Mesenchymal stem cell (in vitro differentiated cells and primary cell): Measurements from ENCODE around the gene ZBTB8OS.
A peak's percentile ranks its signal among the peaks of the same experiment; 100 is the strongest.

ENCODE experiments used
- DNase-seq: peaks from one replicate; pipeline ENCODE4 v3.0.0-alpha.2; 2013
- H2AFZ ChIP-seq: one replicate; pipeline ENCODE4 v1.6.1; 2013; ENCODE audit warnings: low read depth, mild to moderate bottlenecking, control low read depth, inconsistent platforms, low read length, moderate library complexity
- H2AK5ac ChIP-seq: 2 replicates; pipeline ENCODE4 v1.6.1; 2013; ENCODE audit warnings: low read length, moderate library complexity, mild to moderate bottlenecking, inconsistent platforms; ENCODE audit not compliant: severe bottlenecking
- H2BK120ac ChIP-seq: one replicate; pipeline ENCODE4 v1.6.1; 2013; ENCODE audit warnings: low read depth, mild to moderate bottlenecking, inconsistent platforms, low read length, moderate library complexity
- H2BK12ac ChIP-seq, 2 experiments: one replicate each; pipeline ENCODE4 v1.6.1; 2013; ENCODE audit warnings: inconsistent platforms in 2 of 2, low read length in 2 of 2, mild to moderate bottlenecking in 2 of 2, moderate library complexity in 2 of 2, control low read depth in 1 of 2
- H2BK15ac ChIP-seq: one replicate; pipeline ENCODE4 v1.6.1; 2013; ENCODE audit warnings: mild to moderate bottlenecking, low read depth, inconsistent platforms; ENCODE audit not compliant: poor library complexity, severe bottlenecking
- H2BK5ac ChIP-seq: 2 replicates; pipeline ENCODE4 v1.6.1; 2013; ENCODE audit warnings: low read depth, mild to moderate bottlenecking, low read length, control low read depth, inconsistent platforms; ENCODE audit not compliant: poor library complexity, severe bottlenecking
- H3K14ac ChIP-seq, 2 experiments: one replicate each; pipeline ENCODE4 v1.6.1; 2013; ENCODE audit warnings: inconsistent platforms in 2 of 2, low read length in 2 of 2, control low read depth in 1 of 2, mild to moderate bottlenecking in 1 of 2, moderate library complexity in 1 of 2
- H3K18ac ChIP-seq, 2 experiments: one replicate each; pipeline ENCODE4 v1.6.1; 2013; ENCODE audit warnings: inconsistent platforms in 2 of 2, low read length in 2 of 2, control low read depth in 1 of 2, low read depth in 1 of 2, mild to moderate bottlenecking in 1 of 2
- H3K23ac ChIP-seq, 2 experiments: one replicate each; pipeline ENCODE4 v1.6.1; 2013; ENCODE audit warnings: inconsistent platforms in 2 of 2, low read length in 2 of 2, mild to moderate bottlenecking in 2 of 2, moderate library complexity in 2 of 2, control low read depth in 1 of 2
- H3K27ac ChIP-seq: 2 replicates; pipeline ENCODE4 v1.5.1; 2013; ENCODE audit warnings: mild to moderate bottlenecking, moderate library complexity, low read length, control low read depth, inconsistent platforms; ENCODE audit not compliant: poor library complexity, severe bottlenecking
- H3K27me3 ChIP-seq, 2 experiments: 2 replicates each; pipeline versions ENCODE4 v1.6.1 to v1.7.0; 2013; ENCODE audit warnings: low read length in 2 of 2, mild to moderate bottlenecking in 2 of 2, moderate library complexity in 2 of 2, control low read depth in 1 of 2, inconsistent platforms in 1 of 2; ENCODE audit not compliant: control insufficient read depth in 1 of 2, insufficient read depth in 1 of 2
- H3K36me3 ChIP-seq, 2 experiments: 2 replicates each; pipeline versions ENCODE4 v1.6.1 to v1.7.0; 2013; ENCODE audit warnings: low read length in 2 of 2, control low read depth in 1 of 2, inconsistent platforms in 1 of 2, low read depth in 1 of 2, mild to moderate bottlenecking in 1 of 2; ENCODE audit not compliant: insufficient read depth in 2 of 2, control insufficient read depth in 1 of 2
- H3K4ac ChIP-seq, 2 experiments: one replicate each; pipeline ENCODE4 v1.6.1; 2013; ENCODE audit warnings: inconsistent platforms in 2 of 2, low read length in 2 of 2, mild to moderate bottlenecking in 2 of 2, moderate library complexity in 2 of 2, control low read depth in 1 of 2, low read depth in 1 of 2
- H3K4me1 ChIP-seq: 2 replicates; pipeline ENCODE4 v1.6.1; 2013; ENCODE audit warnings: low read depth, low read length, control low read depth; ENCODE audit not compliant: control insufficient read depth, insufficient read depth
- H3K4me2 ChIP-seq: 2 replicates; pipeline ENCODE4 v1.6.1; 2013; ENCODE audit warnings: low read length, mild to moderate bottlenecking, inconsistent platforms; ENCODE audit not compliant: poor library complexity, severe bottlenecking
- H3K4me3 ChIP-seq, 2 experiments: 2 replicates each; pipeline versions ENCODE4 v1.5.1 to v1.7.0; 2013; ENCODE audit warnings: low read length in 2 of 2, mild to moderate bottlenecking in 2 of 2, control low read depth in 1 of 2, low read depth in 1 of 2; ENCODE audit not compliant: insufficient read depth in 1 of 2
- H3K79me1 ChIP-seq: replicated peaks from 2 replicates; pipeline ENCODE4 v1.6.1; 2013; ENCODE audit warnings: mild to moderate bottlenecking, control low read depth, low read length, inconsistent platforms; ENCODE audit not compliant: poor library complexity, severe bottlenecking
- H3K9ac ChIP-seq: 2 replicates; pipeline ENCODE4 v1.7.0; 2013; ENCODE audit warnings: mild to moderate bottlenecking, low read length, moderate library complexity
- H3K9me3 ChIP-seq: 2 replicates; pipeline ENCODE4 v1.7.0; 2013; ENCODE audit warnings: mild to moderate bottlenecking, low read length; ENCODE audit not compliant: control insufficient read depth
- H4K8ac ChIP-seq: one replicate; pipeline ENCODE4 v1.6.1; 2013; ENCODE audit warnings: inconsistent platforms, mild to moderate bottlenecking, low read length, moderate library complexity
- H4K91ac ChIP-seq: one replicate; pipeline ENCODE4 v1.6.1; 2013; ENCODE audit warnings: mild to moderate bottlenecking, low read length, inconsistent platforms
- WGBS: methylation state at CpG from one replicate; pipeline ENCODE4 v1.1.7; 2013; ENCODE audit warnings: mixed read lengths; 5-methylcytosine and 5-hydroxymethylcytosine counted together

Gene ZBTB8OS

GRCh38 chr1:32613472-32613871 lies 36.9 kb downstream of the ZBTB8OS start:
- no peak overlapping the region for H2BK5ac ChIP-seq
- DNase-seq = no peak
- no peak overlapping the region for H3K4me3 ChIP-seq
- H3K4me2 ChIP-seq = no peak overlapping the region
- no peak overlapping the region for H4K8ac ChIP-seq
- no peaks in the 10 kb centered on the region for H3K36me3 ChIP-seq
- H2AK5ac ChIP-seq = no peak overlapping the region
- H2AFZ ChIP-seq = no peak overlapping the region
- WGBS = 99% methylated on average over 5 of the region's 5 CpGs
- no peak overlapping the region for H4K91ac ChIP-seq
- H3K4ac ChIP-seq = no peak overlapping the region
- H3K14ac ChIP-seq = no peak overlapping the region
- H3K18ac ChIP-seq = no peak overlapping the region
- H3K27me3 ChIP-seq = no peaks in the 10 kb centered on the region
- no peak overlapping the region for H3K9ac ChIP-seq
- H3K79me1 ChIP-seq = peaks cover 3% of the 10 kb centered on the region
- no peak overlapping the region for H3K27ac ChIP-seq
- H2BK15ac ChIP-seq = no peak overlapping the region
- peaks cover 4% of the 10 kb centered on the region for H3K4me1 ChIP-seq
- no peaks in the 10 kb centered on the region for H3K9me3 ChIP-seq
- no peak overlapping the region for H2BK12ac ChIP-seq
- no peak overlapping the region for H2BK120ac ChIP-seq
- no peak overlapping the region for H3K23ac ChIP-seq

DNA sequence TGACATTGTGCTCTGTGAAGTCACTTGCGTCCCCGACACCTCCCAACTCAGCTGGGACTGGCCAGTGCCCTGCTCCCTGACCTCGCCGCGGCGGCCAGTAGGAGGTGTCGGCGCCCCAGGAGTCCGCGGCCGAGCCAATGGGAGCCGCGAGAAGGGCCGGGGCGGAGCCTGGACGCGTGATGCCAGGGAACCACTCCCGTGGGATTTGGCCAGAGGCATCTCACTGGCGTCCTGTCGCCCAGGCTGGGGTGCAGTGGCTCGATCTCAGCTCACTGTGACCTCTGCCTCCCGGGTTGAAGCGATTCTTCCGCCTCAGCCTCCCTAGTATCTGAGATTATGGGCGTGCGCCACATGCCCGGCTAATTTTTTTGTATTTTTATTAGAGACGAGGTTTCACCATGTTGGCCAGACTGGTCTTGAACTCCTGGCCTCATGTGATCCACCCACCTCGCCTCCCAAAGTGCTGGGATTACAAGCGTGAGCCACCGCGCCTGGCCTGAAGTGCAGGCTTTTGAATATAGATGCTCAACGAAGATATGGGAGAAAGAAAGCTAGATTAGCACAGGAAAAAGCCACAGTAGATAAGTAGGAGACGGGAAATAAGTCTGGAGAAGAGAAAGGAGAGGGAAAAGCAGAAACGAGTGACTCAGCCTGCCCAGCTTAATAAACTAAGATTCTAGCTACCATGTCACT lies 38.0 kb downstream of the ZBTB8OS start:
- peak overlapping the region; percentile 73 for H3K9ac ChIP-seq
- no peak overlapping the region for H2BK5ac ChIP-seq
- H2AFZ ChIP-seq = peak overlapping the region; percentile 91
- peaks cover 0 to 2% of the 10 kb centered on the region in 2 experiments for H3K36me3 ChIP-seq
- H3K4me1 ChIP-seq = peaks cover 4% of the 10 kb centered on the region
- peaks cover 3% of the 10 kb centered on the region for H3K79me1 ChIP-seq
- H3K18ac ChIP-seq = peak overlapping the region in 1 of 2 experiments; percentile 73
- WGBS = 15% methylated on average over 35 of the region's 35 CpGs
- peak overlapping the region; percentile 56 for H3K4me2 ChIP-seq
- H3K4ac ChIP-seq = no peak overlapping the region
- H3K14ac ChIP-seq = no peak overlapping the region
- no peak overlapping the region for H2AK5ac ChIP-seq
- no peak overlapping the region for H2BK15ac ChIP-seq
- H3K9me3 ChIP-seq = no peaks in the 10 kb centered on the region
- H2BK12ac ChIP-seq = no peak overlapping the region
- H3K27me3 ChIP-seq = no peaks in the 10 kb centered on the region
- peak overlapping the region; percentile 18 to 83 for H3K4me3 ChIP-seq
- H3K27ac ChIP-seq = no peak overlapping the region
- peak; percentile 80 for DNase-seq
- no peak overlapping the region for H4K91ac ChIP-seq
- peak overlapping the region; percentile 93 for H4K8ac ChIP-seq
- H3K23ac ChIP-seq = no peak overlapping the region
- no peak overlapping the region for H2BK120ac ChIP-seq

GRCh38 chr1:32611859-32612188 lies 38.5 kb downstream of the ZBTB8OS start:
- no peak overlapping the region for H3K4ac ChIP-seq
- no peaks in the 10 kb centered on the region for H3K9me3 ChIP-seq
- no peak for DNase-seq
- no peak overlapping the region for H2BK12ac ChIP-seq
- peaks cover 3% of the 10 kb centered on the region for H3K79me1 ChIP-seq
- peak overlapping the region; percentile 73 for H3K9ac ChIP-seq
- no peak overlapping the region for H3K23ac ChIP-seq
- peaks cover 4% of the 10 kb centered on the region for H3K4me1 ChIP-seq
- H2BK5ac ChIP-seq = no peak overlapping the region
- no peak overlapping the region for H2BK15ac ChIP-seq
- peak overlapping the region; percentile 91 for H2AFZ ChIP-seq
- peak overlapping the region; percentile 18 to 83 for H3K4me3 ChIP-seq
- peak overlapping the region in 1 of 2 experiments; percentile 73 for H3K18ac ChIP-seq
- no peaks in the 10 kb centered on the region for H3K27me3 ChIP-seq
- H4K91ac ChIP-seq = no peak overlapping the region
- no peak overlapping the region for H2BK120ac ChIP-seq
- H3K14ac ChIP-seq = no peak overlapping the region
- H3K27ac ChIP-seq = no peak overlapping the region
- peak overlapping the region; percentile 56 for H3K4me2 ChIP-seq
- peaks cover 0 to 7% of the 10 kb centered on the region in 2 experiments for H3K36me3 ChIP-seq
- no peak overlapping the region for H2AK5ac ChIP-seq
- H4K8ac ChIP-seq = no peak overlapping the region
- 26% methylated on average over 9 of the region's 12 CpGs for WGBS

DNA sequence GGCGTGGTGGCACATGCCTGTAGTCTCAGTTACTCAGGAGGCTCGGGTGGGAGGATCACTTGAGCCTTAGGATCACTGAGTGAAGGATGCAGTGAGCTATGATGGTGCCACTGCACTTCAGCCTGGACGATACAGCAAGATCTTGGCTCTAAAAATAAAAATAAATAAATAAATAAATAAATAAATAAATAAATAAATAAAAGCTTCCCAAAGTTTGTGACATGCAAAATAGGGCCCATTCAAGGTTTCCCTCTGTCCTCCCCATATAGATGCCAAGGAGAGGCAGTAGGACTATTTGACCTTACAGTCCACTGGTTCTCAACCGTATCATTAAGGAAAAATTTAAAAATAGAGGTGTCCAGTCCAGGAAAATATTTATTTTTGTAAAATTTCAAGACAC lies 41.2 kb downstream of the ZBTB8OS start:
- H4K8ac ChIP-seq = no peak overlapping the region
- no peak overlapping the region for H2BK12ac ChIP-seq
- H3K4me3 ChIP-seq = no peak overlapping the region
- no peak for DNase-seq
- H3K4me2 ChIP-seq = no peak overlapping the region
- no peaks in the 10 kb centered on the region for H3K27me3 ChIP-seq
- WGBS = 93% methylated on average over 2 of the region's 4 CpGs
- H3K27ac ChIP-seq = no peak overlapping the region
- no peaks in the 10 kb centered on the region for H3K79me1 ChIP-seq
- H3K9me3 ChIP-seq = no peaks in the 10 kb centered on the region
- H2AFZ ChIP-seq = no peak overlapping the region
- H2BK120ac ChIP-seq = no peak overlapping the region
- no peak overlapping the region for H3K18ac ChIP-seq
- peaks cover 4% of the 10 kb centered on the region for H3K4me1 ChIP-seq
- H4K91ac ChIP-seq = no peak overlapping the region
- no peak overlapping the region for H2AK5ac ChIP-seq
- peaks cover 7 to 17% of the 10 kb centered on the region in 2 experiments for H3K36me3 ChIP-seq
- H3K23ac ChIP-seq = no peak overlapping the region
- no peak overlapping the region for H2BK5ac ChIP-seq
- no peak overlapping the region for H3K9ac ChIP-seq
- no peak overlapping the region for H3K14ac ChIP-seq
- no peak overlapping the region for H2BK15ac ChIP-seq
- no peak overlapping the region for H3K4ac ChIP-seq
